SK-N-SH (cell line): ENCODE data around the gene AFG3L2. TPM values are rescaled to one million over a fixed set of nuclear protein-coding genes. Genes with fewer than 3 reads are reported as not detected.

Experiments
- CTCF ChIA-PET: fragments of 300-600, 350-600 bp; formaldehyde crosslinking; extraction: SDS; loops from one replicate; lab custom pipeline; 2021; lab: Yijun Ruan, JAX
- POLR2A ChIA-PET: fragments of 350-600 bp; sonication (Branson Sonifier 250); formaldehyde crosslinking; extraction: SDS; loops from one replicate; lab custom pipeline; 2020; ENCODE audit warnings: antibody characterized with exemption, inconsistent platforms; lab: Yijun Ruan, JAX
- DNase-seq: peaks from one replicate; pipeline ENCODE4 v3.0.0; 2012
- H2AFZ ChIP-seq: fragments of 200-600 bp; sonication (generic); 2 replicates; pipeline ENCODE4 v1.8.1; 2016; ENCODE audit warnings: antibody characterized with exemption, mild to moderate bottlenecking, low read depth
- H3F3A ChIP-seq: fragments of 200-600 bp; sonication (generic); replicated peaks from 2 replicates; pipeline ENCODE3; 2016; ENCODE audit warnings: antibody characterized with exemption, mild to moderate bottlenecking; ENCODE audit not compliant: insufficient read depth
- H3K27ac ChIP-seq, 2 experiments: fragments of 200-500 bp in 1 of 2; fragments of 200-600 bp in 1 of 2; sonication (Bioruptor generic) in 1 of 2; sonication (generic), shearing (Covaris generic) in 1 of 2; 2 replicates each; pipeline versions ENCODE4 v1.5.1 to v1.6.1; 2014 to 2016; ENCODE audit warnings: low read depth in 2 of 2, inconsistent platforms in 1 of 2, low read length in 1 of 2, mild to moderate bottlenecking in 1 of 2, mixed read lengths in 1 of 2
- H3K27me3 ChIP-seq: fragments of 200-600 bp; sonication (generic), shearing (Covaris generic); 2 replicates; pipeline ENCODE4 v1.6.1; 2016; ENCODE audit warnings: mixed run types; ENCODE audit not compliant: insufficient read depth
- H3K36me3 ChIP-seq, 2 experiments: fragments of 200-500 bp in 1 of 2; fragments of 200-600 bp in 1 of 2; sonication (Bioruptor generic) in 1 of 2; sonication (generic) in 1 of 2; replicated peaks in 1 of 2; 2 replicates each; pipeline versions ENCODE3 to v1.5.1; 2014 to 2016; ENCODE audit warnings: low read length in 1 of 2, mild to moderate bottlenecking in 1 of 2; ENCODE audit not compliant: insufficient read depth in 2 of 2, control insufficient read depth in 1 of 2
- H3K4me1 ChIP-seq, 2 experiments: fragments of 200-500 bp in 1 of 2; fragments of 200-600 bp in 1 of 2; sonication (Bioruptor generic) in 1 of 2; sonication (generic), shearing (Covaris generic) in 1 of 2; 2 replicates each; pipeline versions ENCODE4 v1.5.1 to v1.6.1; 2014 to 2016; ENCODE audit warnings: low read depth in 1 of 2, low read length in 1 of 2, mixed run types in 1 of 2; ENCODE audit not compliant: insufficient read depth in 2 of 2, control insufficient read depth in 1 of 2
- H3K4me2 ChIP-seq: fragments of 200-600 bp; sonication (generic), shearing (Covaris generic); 2 replicates; pipeline ENCODE4 v1.6.1; 2017; ENCODE audit warnings: mixed run types
- H3K4me3 ChIP-seq, 2 experiments: fragments of 200-500 bp in 1 of 2; fragments of 200-600 bp in 1 of 2; sonication (Bioruptor generic) in 1 of 2; sonication (generic), shearing (Covaris generic) in 1 of 2; 2 replicates each; pipeline versions ENCODE4 v1.5.1 to v1.8.1; 2014 to 2016; ENCODE audit warnings: low read depth in 2 of 2, inconsistent platforms in 1 of 2, low read length in 1 of 2, mild to moderate bottlenecking in 1 of 2, mixed read lengths in 1 of 2, moderate library complexity in 1 of 2
- H3K79me2 ChIP-seq: fragments of 200-600 bp; sonication (generic); 2 replicates; pipeline ENCODE4 v1.8.1; 2017; ENCODE audit warnings: mild to moderate bottlenecking; ENCODE audit not compliant: insufficient read depth
- H3K9ac ChIP-seq: fragments of 200-600 bp; sonication (generic); 2 replicates; pipeline ENCODE4 v1.6.1; 2017; ENCODE audit warnings: mixed run types
- H3K9me2 ChIP-seq: fragments of 200-600 bp; sonication (generic); 2 replicates; pipeline ENCODE4 v1.6.1; 2017; ENCODE audit warnings: mixed run types
- H3K9me3 ChIP-seq: fragments of 200-600 bp; sonication (generic); 2 replicates; pipeline ENCODE4 v1.6.1; 2017; ENCODE audit warnings: mixed run types, mild to moderate bottlenecking, moderate library complexity
- H4K20me1 ChIP-seq: fragments of 200-600 bp; sonication (generic); 2 replicates; pipeline ENCODE4 v1.6.1; 2017; ENCODE audit warnings: mild to moderate bottlenecking, mixed run types; ENCODE audit not compliant: insufficient read depth
- CHD2 ChIP-seq: fragments of 150-350 bp; IDR thresholded peaks from 2 replicates; pipeline ENCODE4 v1.6.1; 2018; ENCODE audit warnings: low read length; ENCODE audit not compliant: partially characterized antibody
- ELF1 ChIP-seq: IDR thresholded peaks from 2 replicates; pipeline ENCODE4 v1.4.0; 2012
- GATA2 ChIP-seq: sonication (generic); formaldehyde crosslinking; IDR thresholded peaks from 2 replicates; pipeline ENCODE4 v1.5.0; 2020; ENCODE audit warnings: mild to moderate bottlenecking, missing genetic modification reagents
- MAX ChIP-seq: IDR thresholded peaks from 2 replicates; pipeline ENCODE4 v1.4.0; 2012; ENCODE audit warnings: low read depth
- NRF1 ChIP-seq: IDR thresholded peaks from 2 replicates; pipeline ENCODE4 v1.6.1; 2012; ENCODE audit warnings: low read depth, mild to moderate bottlenecking, low read length
- TAF1 ChIP-seq: IDR thresholded peaks from 2 replicates; pipeline ENCODE4 v1.6.1; 2012; ENCODE audit warnings: low read depth, mild to moderate bottlenecking, low read length, moderate library complexity, borderline replicate concordance
- YY1 ChIP-seq: IDR thresholded peaks from 2 replicates; pipeline ENCODE4 v1.4.0; 2012; ENCODE audit warnings: low read depth, mild to moderate bottlenecking
- WGBS: methylation state at CpG from one replicate; pipeline ENCODE4 v1.1.6; 2017; ENCODE audit warnings: low lambda C conversion rate; 5-methylcytosine and 5-hydroxymethylcytosine counted together
- polyA plus RNA-seq, 3 experiments: library from polyadenylated mRNA; depleted of rRNA; stranded (reverse); fragments of >200 nt; gene quantifications; 2 replicates each; pipeline ENCODE4 v1.2.3, GENCODE V29; 2012
- TF ChIP-seq, protein P1 (sequence below): IDR thresholded peaks from 2 replicates; pipeline ENCODE4 v1.4.0; 2012; ENCODE audit warnings: low read depth, borderline replicate concordance
- TF ChIP-seq, protein P2 (sequence below): IDR thresholded peaks from 2 replicates; pipeline ENCODE4 v1.4.0; 2012; ENCODE audit warnings: low read depth, borderline replicate concordance
- TF ChIP-seq, protein P3 (sequence below): IDR thresholded peaks from 2 replicates; pipeline ENCODE4 v1.6.1; 2012; ENCODE audit warnings: mild to moderate bottlenecking, low read depth, low read length, moderate library complexity
- TF ChIP-seq, protein P4 (sequence below): fragments of 200-600 bp; sonication (generic); IDR thresholded peaks from 2 replicates; pipeline ENCODE4 v1.6.1; 2017; ENCODE audit warnings: antibody characterized with exemption, mild to moderate bottlenecking, moderate library complexity

Gene AFG3L2
- polyA plus RNA-seq, 1 of the 3 experiments (the other 2 are of a cell fraction), result 26.0 TPM

DNA sequence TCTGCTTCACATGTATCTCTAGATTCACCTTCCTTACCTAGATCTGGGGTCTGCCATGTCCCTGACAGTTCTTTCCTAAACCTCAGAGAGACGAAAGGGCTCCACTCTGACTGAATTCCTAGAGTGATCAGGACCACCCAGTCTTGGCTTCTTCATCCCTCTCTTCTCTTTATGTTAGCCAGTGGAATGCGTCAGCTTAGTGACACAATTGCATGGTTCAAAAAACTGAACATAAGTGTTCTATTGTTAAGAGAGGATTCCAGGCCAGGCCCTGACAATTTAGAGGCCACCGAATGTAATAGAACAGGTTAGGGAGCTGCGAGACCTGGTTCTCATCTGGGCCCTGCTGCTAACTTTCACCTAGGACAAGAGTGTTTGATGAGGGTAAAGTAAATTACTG lies 40.7 kb upstream of the AFG3L2 start:
- Histone ChIP-seq H2AFZ (no peak overlapping the region), H3K4me1 (peaks cover 0 to 10% of the 10 kb centered on the region in 2 experiments; a peak in 1 of 4 replicates), H3K9me3 (no peaks in the 10 kb centered on the region), H3K9me2 (no peaks in the 10 kb centered on the region), H3F3A (peaks cover 9% of the 10 kb centered on the region), H3K79me2 (peaks cover 37% of the 10 kb centered on the region), H4K20me1 (no peaks in the 10 kb centered on the region), H3K4me3 (no peak overlapping the region), H3K27me3 (no peaks in the 10 kb centered on the region), H3K36me3 (peaks cover 0 to 6% of the 10 kb centered on the region in 2 experiments), H3K27ac (no peak overlapping the region), H3K9ac (no peak overlapping the region), H3K4me2 (no peak overlapping the region)
- CTCF ChIA-PET, result interaction anchor here (0.8 to 1.0 kb wide), 2 partner anchors 25 to 26 kb away, joined by 3 read pairs; no protein-coding TSS in a partner anchor
- POLR2A ChIA-PET, result no interaction called here
- TF ChIP-seq YY1, result no peak
- TF ChIP-seq, protein P1, sequence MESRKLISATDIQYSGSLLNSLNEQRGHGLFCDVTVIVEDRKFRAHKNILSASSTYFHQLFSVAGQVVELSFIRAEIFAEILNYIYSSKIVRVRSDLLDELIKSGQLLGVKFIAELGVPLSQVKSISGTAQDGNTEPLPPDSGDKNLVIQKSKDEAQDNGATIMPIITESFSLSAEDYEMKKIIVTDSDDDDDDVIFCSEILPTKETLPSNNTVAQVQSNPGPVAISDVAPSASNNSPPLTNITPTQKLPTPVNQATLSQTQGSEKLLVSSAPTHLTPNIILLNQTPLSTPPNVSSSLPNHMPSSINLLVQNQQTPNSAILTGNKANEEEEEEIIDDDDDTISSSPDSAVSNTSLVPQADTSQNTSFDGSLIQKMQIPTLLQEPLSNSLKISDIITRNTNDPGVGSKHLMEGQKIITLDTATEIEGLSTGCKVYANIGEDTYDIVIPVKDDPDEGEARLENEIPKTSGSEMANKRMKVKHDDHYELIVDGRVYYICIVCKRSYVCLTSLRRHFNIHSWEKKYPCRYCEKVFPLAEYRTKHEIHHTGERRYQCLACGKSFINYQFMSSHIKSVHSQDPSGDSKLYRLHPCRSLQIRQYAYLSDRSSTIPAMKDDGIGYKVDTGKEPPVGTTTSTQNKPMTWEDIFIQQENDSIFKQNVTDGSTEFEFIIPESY, result no peak
- no peak for TF ChIP-seq ELF1
- TF ChIP-seq NRF1, result no peak
- TF ChIP-seq, protein P2, sequence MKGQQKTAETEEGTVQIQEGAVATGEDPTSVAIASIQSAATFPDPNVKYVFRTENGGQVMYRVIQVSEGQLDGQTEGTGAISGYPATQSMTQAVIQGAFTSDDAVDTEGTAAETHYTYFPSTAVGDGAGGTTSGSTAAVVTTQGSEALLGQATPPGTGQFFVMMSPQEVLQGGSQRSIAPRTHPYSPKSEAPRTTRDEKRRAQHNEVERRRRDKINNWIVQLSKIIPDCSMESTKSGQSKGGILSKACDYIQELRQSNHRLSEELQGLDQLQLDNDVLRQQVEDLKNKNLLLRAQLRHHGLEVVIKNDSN, result no peak
- TF ChIP-seq GATA2 (CRISPR knock-in tag), result no peak
- TF ChIP-seq, protein P3, sequence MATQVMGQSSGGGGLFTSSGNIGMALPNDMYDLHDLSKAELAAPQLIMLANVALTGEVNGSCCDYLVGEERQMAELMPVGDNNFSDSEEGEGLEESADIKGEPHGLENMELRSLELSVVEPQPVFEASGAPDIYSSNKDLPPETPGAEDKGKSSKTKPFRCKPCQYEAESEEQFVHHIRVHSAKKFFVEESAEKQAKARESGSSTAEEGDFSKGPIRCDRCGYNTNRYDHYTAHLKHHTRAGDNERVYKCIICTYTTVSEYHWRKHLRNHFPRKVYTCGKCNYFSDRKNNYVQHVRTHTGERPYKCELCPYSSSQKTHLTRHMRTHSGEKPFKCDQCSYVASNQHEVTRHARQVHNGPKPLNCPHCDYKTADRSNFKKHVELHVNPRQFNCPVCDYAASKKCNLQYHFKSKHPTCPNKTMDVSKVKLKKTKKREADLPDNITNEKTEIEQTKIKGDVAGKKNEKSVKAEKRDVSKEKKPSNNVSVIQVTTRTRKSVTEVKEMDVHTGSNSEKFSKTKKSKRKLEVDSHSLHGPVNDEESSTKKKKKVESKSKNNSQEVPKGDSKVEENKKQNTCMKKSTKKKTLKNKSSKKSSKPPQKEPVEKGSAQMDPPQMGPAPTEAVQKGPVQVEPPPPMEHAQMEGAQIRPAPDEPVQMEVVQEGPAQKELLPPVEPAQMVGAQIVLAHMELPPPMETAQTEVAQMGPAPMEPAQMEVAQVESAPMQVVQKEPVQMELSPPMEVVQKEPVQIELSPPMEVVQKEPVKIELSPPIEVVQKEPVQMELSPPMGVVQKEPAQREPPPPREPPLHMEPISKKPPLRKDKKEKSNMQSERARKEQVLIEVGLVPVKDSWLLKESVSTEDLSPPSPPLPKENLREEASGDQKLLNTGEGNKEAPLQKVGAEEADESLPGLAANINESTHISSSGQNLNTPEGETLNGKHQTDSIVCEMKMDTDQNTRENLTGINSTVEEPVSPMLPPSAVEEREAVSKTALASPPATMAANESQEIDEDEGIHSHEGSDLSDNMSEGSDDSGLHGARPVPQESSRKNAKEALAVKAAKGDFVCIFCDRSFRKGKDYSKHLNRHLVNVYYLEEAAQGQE, result no peak
- TF ChIP-seq, protein P4, sequence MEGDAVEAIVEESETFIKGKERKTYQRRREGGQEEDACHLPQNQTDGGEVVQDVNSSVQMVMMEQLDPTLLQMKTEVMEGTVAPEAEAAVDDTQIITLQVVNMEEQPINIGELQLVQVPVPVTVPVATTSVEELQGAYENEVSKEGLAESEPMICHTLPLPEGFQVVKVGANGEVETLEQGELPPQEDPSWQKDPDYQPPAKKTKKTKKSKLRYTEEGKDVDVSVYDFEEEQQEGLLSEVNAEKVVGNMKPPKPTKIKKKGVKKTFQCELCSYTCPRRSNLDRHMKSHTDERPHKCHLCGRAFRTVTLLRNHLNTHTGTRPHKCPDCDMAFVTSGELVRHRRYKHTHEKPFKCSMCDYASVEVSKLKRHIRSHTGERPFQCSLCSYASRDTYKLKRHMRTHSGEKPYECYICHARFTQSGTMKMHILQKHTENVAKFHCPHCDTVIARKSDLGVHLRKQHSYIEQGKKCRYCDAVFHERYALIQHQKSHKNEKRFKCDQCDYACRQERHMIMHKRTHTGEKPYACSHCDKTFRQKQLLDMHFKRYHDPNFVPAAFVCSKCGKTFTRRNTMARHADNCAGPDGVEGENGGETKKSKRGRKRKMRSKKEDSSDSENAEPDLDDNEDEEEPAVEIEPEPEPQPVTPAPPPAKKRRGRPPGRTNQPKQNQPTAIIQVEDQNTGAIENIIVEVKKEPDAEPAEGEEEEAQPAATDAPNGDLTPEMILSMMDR, result no peak
- TF ChIP-seq MAX, result no peak
- no peak for TF ChIP-seq TAF1
- no peak for TF ChIP-seq CHD2
- DNase-seq, result no peak
- WGBS, result 97% methylated on average over 4 of the region's 4 CpGs
